Activated T-cell treated with anti-CD3 and anti-CD28 coated beads for 1 hour (primary cell): Measurements from ENCODE around the gene GPR15.

Source experiments
- DNase-seq: peaks from one replicate; pipeline ENCODE4 v3.0.0-alpha.2; 2020; ENCODE audit warnings: low read depth

GPR15 gene

DNA sequence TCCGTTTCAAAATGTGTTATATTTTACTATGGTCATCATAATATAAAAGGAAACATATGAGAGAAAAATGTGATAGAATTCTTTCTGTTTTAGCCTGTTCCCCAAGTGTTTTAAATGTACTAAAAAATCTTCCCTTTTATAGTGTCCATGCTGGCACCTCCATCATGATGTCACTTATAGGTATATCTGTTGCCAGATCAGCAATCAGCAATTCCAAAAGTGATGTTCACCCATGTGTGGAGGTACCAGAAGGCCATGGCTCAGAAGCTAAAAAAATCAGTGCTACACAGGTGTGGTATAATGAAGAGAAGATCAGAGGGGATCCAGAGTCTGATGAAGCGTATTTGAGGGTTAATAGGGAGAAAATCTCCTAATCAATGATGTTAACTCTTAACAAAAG is 1.1 kb upstream of the GPR15 start:
- no peak for DNase-seq

DNA sequence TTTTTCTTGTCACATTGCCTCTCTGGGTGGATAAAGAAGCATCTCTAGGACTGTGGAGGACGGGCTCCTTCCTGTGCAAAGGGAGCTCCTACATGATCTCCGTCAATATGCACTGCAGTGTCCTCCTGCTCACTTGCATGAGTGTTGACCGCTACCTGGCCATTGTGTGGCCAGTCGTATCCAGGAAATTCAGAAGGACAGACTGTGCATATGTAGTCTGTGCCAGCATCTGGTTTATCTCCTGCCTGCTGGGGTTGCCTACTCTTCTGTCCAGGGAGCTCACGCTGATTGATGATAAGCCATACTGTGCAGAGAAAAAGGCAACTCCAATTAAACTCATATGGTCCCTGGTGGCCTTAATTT is 478 bp downstream of the GPR15 start:
- DNase-seq, result no peak

DNA sequence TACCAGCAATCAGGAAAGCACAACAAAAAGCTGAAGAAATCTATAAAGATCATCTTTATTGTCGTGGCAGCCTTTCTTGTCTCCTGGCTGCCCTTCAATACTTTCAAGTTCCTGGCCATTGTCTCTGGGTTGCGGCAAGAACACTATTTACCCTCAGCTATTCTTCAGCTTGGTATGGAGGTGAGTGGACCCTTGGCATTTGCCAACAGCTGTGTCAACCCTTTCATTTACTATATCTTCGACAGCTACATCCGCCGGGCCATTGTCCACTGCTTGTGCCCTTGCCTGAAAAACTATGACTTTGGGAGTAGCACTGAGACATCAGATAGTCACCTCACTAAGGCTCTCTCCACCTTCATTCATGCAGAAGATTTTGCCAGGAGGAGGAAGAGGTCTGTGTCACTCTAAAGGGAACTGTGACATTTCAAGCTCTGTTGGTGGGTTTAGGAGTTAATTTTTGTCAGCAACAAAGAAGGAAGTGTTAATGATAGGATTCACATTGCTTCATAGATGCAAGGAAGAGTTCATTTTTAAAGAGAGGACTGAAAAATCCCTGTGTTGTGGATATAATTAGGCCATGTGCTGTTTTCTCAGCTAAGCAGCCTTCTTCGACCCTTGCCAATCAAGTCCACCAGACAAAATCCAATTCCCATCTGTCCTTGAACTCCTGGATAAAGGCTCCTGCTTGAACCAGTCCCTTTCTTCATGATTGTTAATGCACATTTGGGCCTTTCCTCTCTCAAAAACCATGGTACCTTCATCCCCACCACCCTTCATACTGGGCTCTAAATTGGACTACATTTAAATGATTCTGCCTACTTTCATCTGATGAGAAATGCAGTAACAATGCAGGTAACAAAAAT is 1.2 kb downstream of the GPR15 start:
- no peak for DNase-seq

DNA sequence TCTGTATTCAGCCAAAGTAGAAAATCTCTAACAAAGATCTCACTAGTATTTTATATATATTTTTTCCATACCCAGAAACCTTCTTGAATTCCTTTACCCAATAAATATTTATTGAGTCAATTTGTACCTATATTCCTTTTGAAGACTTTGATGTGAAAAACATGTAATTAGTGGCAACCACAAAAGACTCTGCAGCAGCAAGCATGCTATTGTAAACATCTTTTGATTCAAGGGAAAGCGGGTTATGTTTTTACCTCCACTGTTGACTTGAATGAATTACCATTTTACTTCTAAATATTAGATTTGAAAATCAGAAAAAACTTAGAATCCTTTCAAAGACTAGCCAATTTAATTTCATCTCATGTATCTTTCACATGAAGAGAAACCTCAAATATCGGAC is 2.4 kb downstream of the GPR15 start:
- no peak for DNase-seq

DNA sequence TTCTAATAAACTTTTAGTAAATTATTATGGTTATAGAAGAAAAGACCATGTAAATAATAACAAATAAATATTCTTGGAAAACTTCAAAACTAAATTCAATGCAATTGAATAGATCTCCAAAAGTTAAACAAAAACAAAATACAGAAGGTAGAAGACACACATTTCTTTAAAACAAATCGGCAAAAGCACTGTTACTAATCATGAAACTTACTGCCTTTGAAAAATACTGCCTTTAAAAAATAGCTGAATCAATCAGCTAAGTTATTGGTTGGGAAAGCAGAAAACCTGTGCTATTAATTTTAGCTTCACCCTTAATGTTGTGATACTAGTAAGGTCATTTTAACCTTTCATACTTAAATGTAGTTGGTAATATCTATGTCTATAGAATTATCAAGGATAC is 3.0 kb downstream of the GPR15 start:
- DNase-seq, result no peak

DNA sequence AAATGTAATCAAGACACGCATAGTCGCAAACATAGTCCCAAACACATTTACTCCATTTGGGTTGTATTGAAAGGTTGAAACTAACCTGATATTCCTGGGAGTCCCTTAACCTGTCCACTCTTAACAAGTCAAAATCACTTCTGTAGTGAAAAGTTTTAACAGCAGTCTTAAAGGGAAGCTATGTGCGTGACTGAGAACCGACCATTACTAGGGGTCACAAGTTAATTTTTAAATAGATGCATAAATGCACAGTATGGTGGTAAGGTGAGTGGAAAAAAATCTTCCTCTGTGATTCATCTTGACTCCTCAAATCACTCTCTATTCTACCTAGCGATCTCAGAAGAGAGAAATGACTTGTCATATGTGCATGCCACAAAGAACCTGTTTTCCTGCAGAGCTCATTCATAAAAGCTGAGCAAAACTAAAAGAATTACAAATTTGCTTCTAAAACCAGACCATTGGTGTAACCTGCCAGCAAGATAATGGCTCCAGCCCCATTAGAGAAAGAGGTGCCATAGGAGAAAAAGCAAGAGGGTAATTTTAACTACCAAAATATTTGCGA is 4.8 kb downstream of the GPR15 start:
- no peak for DNase-seq

DNA sequence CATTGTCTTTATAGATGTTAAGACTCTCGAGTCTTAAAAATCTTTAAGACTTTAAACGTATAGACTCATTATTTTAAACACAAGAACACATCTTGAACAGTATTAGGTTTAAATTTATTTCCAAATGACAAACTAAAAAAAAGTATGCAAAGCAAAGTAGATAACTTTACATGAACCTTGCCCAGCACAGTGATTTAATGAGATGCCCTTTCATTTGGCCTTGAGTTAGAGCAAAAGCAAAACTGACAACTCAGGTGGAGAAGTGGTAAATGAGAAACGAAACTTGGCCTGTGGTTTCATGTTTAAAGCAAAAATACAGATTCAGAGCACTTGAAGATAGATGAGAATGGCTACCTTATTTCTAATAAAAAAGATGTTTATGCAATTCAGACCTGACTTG is 8.6 kb downstream of the GPR15 start:
- no peak for DNase-seq

DNA sequence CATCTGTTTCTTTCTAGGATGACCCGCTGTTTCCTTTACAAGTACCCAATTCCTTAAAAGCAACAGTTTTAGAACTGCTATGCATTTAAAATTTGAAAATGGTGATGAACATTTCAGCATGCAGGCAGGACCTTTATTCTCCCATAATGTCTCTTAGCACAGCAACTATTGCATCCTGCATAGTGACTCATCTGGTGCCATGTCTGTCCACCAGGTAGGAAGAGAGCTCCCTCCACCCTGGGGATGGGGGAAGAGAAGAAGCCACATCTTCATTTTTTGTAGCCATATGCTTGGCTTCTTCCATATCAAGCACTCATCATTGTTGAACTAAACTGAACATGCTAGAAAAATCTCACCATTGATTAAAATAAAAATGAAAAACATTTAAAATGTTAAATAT is 9.9 kb downstream of the GPR15 start:
- no peak for DNase-seq

DNA sequence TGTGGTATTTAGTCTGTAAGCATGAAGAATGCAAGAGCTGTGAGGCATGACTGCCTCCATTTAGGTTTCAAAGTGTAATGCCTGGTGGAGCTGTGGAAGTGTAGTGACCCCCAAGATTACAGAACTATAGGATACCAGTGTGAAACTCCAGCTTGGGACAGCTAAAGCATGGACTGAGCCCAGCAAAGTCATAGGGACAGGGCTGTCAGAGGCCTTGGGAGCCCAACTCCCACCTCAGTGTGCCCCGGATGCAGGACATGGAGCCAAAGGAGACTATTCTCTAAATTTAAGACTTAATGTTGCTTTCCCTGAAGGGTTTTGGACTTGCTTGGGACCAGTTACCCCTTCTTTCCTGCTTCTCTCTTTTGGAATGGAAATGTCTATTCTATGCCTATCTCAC is 10.8 kb downstream of the GPR15 start:
- no peak for DNase-seq

DNA sequence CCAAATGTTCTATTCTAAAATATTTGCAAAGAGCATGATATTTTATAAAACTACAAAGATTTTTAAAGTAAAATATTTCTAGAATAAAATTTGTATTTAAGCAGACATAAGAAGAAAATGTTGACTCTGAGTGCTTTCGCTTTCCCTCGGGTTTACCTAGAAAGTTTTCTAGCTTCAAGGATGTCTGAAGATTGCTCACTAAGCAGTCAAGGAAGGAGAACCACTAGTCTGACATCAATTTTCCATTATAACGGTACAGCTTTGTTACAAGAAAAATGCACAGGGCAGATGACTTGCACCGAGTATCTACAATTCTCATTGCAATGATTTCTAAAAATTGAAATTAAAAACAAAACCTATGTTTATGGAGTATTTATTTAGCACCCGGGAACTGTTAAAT is 14.2 kb downstream of the GPR15 start:
- DNase-seq, result no peak

DNA sequence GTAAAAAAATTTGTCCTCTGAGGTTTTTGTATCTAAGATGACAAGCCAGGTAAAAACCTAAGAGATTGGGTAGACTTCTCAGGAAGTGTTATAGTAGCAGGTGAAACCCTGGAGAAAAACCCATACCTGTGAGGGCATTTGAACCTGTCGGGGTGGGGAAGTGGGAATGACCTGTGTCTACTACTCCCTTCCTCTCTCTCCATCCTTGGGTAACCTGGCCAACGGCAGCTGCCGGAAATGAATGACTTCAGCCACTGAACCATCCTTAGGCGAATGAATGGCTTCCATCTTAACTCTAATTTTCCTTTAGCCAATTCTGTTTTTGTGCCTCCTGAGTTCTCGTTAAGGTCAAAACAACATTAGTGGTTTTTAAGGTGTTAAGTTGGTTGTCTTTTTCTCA is 16.8 kb downstream of the GPR15 start:
- DNase-seq, result no peak

DNA sequence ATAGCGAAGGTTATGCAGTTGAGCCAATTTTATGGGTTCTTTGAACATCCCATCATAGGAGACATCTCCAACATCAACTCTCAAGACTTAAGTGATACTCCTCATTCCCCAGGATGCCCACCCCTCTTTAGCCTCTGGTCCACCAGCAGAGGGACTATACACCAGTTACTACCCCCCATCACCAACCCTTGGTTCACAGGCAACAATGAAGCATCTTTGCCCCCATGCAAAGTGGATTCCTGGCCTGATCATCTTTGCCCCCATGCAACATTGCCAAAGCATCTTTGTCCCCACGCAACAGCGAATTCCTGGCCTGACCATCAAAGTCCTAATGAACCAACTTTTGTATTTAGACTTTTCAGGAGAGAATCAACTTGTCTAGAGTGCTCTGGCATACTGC is 19.1 kb downstream of the GPR15 start:
- no peak for DNase-seq

DNA sequence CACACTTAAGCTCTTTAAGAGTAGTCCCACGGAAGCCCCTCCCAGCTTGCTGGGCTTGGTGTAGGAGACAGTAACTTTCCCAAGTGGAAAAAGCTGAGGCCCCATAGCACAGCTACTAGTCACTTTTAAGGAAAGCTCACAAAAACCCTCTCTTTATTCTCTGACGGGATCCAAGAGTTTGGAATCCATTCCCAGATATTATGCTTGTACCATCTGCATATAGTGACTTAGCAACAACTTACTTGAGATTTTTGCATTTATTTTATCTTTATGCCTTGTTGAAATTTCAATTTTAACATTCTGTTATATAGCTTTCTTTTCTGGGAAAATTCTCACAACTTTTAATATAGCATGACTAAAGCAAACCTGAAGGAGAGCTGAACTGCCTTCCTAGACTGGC is 19.5 kb downstream of the GPR15 start:
- DNase-seq, result no peak

DNA sequence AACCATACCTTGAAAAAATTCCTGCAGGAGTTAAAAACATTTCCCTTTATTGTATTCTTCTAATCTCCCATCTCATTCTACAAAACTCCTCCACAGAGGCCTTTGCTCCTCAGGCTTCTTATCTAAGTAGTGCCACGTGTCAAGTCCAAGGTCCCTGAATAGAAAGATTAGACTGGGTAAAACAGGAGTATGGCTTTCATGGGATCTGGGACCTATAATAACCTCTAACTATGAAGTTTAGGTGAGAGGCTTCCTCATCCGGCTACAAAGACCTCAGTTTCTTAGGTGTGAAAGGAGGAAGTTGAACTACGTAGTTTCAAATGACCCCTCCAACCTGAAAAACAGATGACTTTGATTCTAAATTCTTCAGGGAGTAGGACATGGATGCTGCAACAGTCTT is 20.0 kb downstream of the GPR15 start:
- DNase-seq, result no peak

DNA sequence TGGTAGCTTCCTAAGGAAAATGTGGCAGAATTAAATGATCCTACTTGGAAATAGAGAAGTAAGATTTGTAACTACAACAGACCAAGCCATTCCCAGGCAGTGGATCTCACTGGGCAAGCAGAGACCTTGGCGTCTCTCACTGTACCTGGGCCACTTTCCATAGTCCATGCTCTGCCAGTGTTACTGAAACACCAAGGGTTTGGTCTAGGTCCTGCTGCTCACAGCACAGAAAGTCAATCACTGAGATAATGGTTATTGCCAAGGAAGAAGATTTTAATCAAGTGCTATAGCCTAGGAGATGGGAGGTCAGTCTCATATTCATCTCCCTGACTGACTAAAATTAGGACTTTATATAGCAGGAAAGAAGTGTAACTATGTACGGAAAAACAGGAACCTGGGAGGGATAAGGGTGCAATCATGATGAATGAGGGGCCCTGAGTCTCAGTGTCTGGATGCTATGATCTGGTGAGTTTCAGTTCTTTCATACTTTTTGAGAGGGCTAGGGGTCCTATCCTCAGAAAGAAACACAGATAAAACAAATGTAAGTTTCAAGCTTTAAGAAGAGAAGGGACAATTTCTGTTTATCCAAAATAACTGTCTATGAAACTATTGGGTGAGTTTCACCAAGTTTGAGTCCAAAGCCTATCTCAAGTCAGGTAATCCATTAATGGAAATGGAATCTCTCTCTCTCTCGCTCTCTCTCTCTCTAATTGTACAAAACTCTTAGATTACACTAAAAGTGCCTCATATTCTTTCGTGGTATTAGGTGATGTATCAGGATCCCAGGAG is 20.6 kb downstream of the GPR15 start:
- no peak for DNase-seq

DNA sequence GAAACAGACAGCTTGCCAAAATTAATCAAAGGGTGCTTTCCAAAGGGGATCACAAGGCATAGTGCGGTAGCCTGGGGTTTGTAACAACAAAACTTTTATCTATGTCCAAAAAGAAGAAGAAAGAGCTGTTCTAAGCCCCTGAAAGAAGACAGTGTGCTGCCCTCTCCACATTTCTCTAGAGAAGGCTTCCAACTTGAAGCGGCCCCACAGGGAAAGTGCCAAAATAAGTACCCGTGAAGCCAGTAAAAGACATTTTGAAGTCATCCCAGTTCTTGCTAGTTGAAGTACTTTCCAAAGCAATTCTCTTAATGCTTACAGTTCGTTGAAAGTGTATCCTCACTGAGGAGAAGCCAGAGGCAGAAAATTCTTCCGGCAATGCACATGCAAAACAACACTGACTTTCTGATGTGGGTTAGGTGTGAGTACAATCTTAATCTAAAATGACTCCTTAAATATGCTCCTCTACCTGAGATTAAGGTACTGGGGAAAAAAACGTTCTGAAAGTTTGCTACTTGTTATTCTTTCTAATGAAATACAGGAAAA is 21.3 kb downstream of the GPR15 start:
- no peak for DNase-seq

DNA sequence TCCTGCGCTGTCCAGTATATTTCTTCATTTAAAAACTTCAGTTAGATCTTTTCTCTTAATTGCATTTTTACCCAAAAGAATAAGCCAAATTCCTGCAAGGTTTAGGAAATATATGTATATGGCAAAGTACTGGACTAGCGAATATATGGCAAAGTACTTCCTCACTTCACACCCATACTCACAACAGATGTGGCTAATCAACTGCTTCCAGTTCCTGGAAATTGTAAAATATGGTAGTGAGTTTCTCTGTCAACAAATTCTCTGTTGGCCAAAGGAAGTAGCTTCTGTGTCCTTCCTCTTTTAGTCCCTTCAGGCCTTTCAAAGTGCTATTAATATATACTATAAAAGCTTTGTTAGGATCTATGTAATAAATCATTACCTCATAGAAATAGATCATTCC is 22.0 kb downstream of the GPR15 start:
- no peak for DNase-seq

DNA sequence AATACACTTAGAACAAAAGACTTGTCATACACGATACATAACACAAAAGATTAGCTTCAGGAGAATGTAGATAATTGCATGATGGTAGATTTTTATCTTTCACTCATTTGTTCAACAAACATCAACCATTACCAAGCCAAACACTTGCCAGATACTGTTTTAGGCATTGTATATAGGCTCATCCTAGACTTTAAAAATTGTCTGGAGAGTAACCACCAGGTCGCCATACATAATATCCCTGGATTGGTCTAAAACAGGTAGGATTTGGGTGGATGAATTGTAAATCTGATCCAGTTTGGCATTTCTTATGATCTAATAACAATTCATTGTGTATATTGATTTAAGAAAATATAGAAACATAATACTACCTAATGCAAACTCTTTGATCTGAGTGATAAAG is 22.8 kb downstream of the GPR15 start:
- DNase-seq, result no peak

DNA sequence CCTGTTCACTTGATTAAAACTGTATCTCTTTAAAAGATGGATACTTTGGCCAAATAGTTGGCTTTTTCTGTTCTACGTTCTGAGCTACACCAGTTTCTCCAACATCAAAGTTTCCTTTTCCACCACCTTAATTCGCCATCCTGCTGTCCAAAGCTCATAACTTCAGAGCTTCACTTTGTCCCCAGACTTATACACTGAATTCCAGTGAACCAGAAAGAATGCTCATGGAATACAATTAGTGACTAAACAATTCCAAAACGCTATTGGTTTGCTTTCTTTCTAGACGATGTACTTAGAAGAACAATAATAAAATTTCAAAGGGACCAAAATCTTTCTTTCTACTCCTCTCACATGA is 23.2 kb downstream of the GPR15 start:
- DNase-seq, result no peak

DNA sequence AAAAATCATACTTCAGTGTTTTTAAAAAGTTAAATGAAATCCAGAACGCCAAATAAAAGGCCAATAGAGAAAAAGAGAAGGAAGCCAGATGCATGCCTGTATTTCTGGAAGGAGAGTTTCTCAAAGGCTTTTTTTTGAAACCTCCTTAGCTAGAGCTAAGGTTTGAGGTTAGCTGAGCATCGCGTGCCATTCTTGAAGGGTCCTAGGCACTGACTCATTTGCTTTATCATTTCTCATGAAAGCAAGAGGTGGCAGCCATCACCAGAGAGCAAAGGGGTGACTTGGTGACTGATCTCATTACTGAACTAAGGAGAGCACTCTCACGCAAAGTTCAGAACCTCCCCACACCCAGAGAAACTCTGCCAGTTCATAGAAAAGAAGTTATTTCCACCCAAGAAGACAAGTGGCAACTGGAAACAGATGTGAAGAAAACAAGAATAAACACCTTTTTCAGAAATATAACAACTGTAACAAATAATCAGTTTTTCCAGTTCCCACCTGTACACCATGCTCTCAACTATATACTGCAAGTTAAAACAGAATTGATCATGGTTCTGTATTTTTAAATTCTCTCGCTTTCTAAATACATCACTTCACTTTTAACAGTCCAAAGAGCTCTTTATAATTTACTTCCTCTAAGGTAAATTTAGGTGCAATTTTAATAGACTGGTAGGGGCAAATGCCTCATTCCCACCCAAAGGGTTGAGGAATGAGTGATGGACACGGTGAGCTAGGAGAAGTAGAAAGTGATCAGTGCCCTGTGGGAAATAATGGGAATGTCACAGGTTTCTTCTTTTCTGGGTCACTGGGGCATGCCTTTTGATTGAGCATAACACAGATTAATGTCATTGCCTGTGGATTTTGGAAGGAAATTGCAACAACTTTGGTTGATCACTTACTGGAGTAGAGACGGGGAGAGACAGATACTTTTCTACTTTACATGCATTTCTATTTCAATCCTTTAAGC is 24.7 kb downstream of the GPR15 start:
- peak; percentile 28 for DNase-seq

DNA sequence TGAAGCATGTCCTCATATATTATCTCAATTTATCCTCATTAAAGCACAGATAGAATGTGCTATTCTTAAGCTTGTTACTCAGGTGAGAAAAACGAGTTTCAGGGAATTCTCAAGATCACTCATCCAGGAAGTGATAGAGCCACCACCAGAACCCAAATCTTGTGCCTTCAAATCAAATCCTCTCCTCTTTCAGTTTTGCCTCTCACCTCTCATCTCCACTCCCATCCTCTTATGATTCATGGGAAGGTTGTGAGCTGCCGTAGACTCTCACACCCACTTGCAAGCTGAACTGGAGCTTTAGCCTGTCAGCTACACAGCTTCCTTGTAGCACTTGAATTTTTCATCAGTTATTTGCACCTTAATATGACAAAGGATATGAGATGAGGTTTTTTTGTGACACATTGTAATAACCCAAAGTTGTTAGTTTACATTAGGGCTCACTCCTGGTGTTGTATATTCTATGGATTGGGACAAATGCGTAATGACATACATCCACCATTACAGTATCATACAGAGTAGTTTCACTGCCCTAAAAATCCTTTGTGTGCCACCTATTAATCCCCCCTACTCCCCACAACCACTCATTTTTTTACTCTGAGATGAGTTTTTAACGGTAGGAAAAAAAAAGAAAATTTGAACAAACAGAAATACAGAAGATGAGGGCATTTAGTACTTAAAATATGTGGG is 25.7 kb downstream of the GPR15 start:
- DNase-seq, result no peak
